ENCODE data around the gene ASF1B. TPM values are rescaled to one million over a fixed set of nuclear protein-coding genes. Genes with fewer than 3 reads are reported as not detected.

Gene ASF1B
- total RNA-seq, 1 experiment from 2014 or later = 54.6 TPM

DNA sequence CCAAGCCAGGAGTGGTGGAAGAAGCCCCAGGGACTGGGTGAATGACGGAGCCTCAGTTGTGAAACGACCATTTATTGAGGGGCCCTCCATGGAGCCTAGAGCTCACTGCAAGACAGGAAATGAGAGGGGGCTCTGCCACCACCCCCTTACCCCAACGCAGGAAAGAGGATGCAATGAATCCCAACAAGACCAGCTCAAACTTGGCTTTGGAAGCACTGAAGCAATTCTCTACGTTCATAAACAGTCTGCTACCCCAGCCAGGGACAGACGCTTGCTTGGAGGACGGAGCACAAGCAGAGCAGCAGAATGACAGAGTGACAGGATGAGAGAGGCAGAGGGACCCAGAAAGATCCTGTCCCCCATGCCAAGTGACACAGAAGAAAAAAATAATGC lies 19.9 kb downstream of the ASF1B start:
- Histone ChIP-seq H3K27me3 (replicated peaks; ENCODE audit: insufficient read depth, low read depth, low read length, poor library complexity) (no peaks in the 10 kb centered on the region), H3K36me3 (ENCODE audit: insufficient read depth, low read length, poor library complexity, severe bottlenecking) (no peaks in the 10 kb centered on the region), H3K4me3 (ENCODE audit: low read depth, low read length, poor library complexity, severe bottlenecking) (peak overlapping the region; percentile 78), H3K9me3 (ENCODE audit: low read depth, low read length, poor library complexity, severe bottlenecking) (no peaks in the 10 kb centered on the region), H3K27ac (ENCODE audit: low read depth, low read length, poor library complexity, severe bottlenecking) (peak overlapping the region; percentile 14), H3K4me1 (ENCODE audit: insufficient read depth, low read length, poor library complexity, severe bottlenecking) (peaks cover 24% of the 10 kb centered on the region)
- POLR2A ChIA-PET (ENCODE audit: low non-redundant PET) = no interaction called here
- CTCF ChIA-PET = no interaction called here
- no TSS peak for BruUV-seq (replicated peaks)
- TF ChIP-seq, protein P1, sequence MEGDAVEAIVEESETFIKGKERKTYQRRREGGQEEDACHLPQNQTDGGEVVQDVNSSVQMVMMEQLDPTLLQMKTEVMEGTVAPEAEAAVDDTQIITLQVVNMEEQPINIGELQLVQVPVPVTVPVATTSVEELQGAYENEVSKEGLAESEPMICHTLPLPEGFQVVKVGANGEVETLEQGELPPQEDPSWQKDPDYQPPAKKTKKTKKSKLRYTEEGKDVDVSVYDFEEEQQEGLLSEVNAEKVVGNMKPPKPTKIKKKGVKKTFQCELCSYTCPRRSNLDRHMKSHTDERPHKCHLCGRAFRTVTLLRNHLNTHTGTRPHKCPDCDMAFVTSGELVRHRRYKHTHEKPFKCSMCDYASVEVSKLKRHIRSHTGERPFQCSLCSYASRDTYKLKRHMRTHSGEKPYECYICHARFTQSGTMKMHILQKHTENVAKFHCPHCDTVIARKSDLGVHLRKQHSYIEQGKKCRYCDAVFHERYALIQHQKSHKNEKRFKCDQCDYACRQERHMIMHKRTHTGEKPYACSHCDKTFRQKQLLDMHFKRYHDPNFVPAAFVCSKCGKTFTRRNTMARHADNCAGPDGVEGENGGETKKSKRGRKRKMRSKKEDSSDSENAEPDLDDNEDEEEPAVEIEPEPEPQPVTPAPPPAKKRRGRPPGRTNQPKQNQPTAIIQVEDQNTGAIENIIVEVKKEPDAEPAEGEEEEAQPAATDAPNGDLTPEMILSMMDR (conservative IDR thresholded peaks at IDR 0.05; ENCODE audit: low read depth, low read length) = no peak
- TF ChIP-seq EZH2 (IDR thresholded peaks at IDR 0.05; ENCODE audit: borderline replicate concordance, low read depth, low read length, poor library complexity, severe bottlenecking) = no peak
- intact Hi-C loops (cut with micrococcal nuclease; ENCODE audit: unreplicated experiment) = no loop called here
- DNase-seq (ENCODE audit: low spot score) = no peak

DNA sequence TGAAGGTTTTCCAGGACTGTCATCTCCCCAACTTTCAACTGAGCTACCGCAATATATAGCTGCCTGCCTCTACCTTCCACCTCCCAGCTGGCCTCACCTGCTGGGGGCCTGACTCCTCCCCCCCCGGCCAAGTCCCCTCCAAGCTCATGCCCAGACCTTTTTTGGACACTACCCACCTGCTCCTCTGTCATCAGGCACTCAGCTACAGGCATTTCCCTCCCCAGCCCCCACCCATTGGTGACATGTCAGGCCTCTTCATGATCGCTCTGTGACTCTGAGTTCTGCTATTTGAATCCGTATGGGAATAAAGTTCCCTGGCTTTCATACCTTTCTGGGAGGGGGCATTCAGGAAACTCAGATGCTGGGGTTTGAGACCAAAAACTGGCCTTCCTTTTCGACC lies 20.6 kb downstream of the ASF1B start:
- Histone ChIP-seq H3K9me3 (ENCODE audit: low read depth, low read length, poor library complexity, severe bottlenecking) (no peaks in the 10 kb centered on the region), H3K4me1 (ENCODE audit: insufficient read depth, low read length, poor library complexity, severe bottlenecking) (peaks cover 24% of the 10 kb centered on the region), H3K27me3 (replicated peaks; ENCODE audit: insufficient read depth, low read depth, low read length, poor library complexity) (no peaks in the 10 kb centered on the region), H3K36me3 (ENCODE audit: insufficient read depth, low read length, poor library complexity, severe bottlenecking) (no peaks in the 10 kb centered on the region), H3K4me3 (ENCODE audit: low read depth, low read length, poor library complexity, severe bottlenecking) (no peak overlapping the region), H3K27ac (ENCODE audit: low read depth, low read length, poor library complexity, severe bottlenecking) (no peak overlapping the region)
- DNase-seq (ENCODE audit: low spot score) = no peak
- no peak for TF ChIP-seq EZH2 (IDR thresholded peaks at IDR 0.05; ENCODE audit: borderline replicate concordance, low read depth, low read length, poor library complexity, severe bottlenecking)
- TF ChIP-seq, protein P1 (conservative IDR thresholded peaks at IDR 0.05; ENCODE audit: low read depth, low read length) = no peak
- ChIA-PET POLR2A (ENCODE audit: low non-redundant PET) (interaction anchor here (0.6 kb wide), 1 partner anchor 263 kb away, joined by 3 read pairs; no protein-coding TSS in a partner anchor), CTCF (interaction anchor here (0.5 to 0.6 kb wide), 3 partner anchors 13 to 276 kb away, joined by 3 to 11 read pairs (median 3); no protein-coding TSS in a partner anchor)
- intact Hi-C loops (cut with micrococcal nuclease; ENCODE audit: unreplicated experiment) = no loop called here
- BruUV-seq (replicated peaks) = no TSS peak

DNA sequence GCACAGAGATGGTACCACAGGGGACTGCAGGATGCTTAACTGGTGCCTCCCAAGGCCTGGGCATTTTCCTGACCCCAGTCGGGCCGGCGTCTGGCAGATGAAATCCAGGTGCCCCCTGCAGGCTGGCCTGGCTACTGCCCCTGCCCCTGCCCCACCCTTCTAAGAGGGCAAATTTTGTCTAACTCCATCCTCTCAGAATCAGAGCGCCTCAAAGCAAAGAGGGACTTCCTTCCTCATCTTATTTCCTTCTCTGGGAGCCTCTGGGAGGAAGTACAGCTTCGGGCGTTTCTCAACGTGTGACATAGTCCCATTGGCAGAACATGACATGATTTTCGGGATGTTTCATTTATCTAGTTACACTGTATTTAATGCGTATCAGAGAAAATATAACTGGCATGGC lies 21.5 kb downstream of the ASF1B start:
- H3K4me1 ChIP-seq (ENCODE audit: insufficient read depth, low read length, poor library complexity, severe bottlenecking) = peaks cover 24% of the 10 kb centered on the region
- no peak for DNase-seq (ENCODE audit: low spot score)
- no peak overlapping the region for H3K4me3 ChIP-seq (ENCODE audit: low read depth, low read length, poor library complexity, severe bottlenecking)
- TF ChIP-seq, protein P1 (conservative IDR thresholded peaks at IDR 0.05; ENCODE audit: low read depth, low read length) = peak; percentile 46
- TF ChIP-seq EZH2 (IDR thresholded peaks at IDR 0.05; ENCODE audit: borderline replicate concordance, low read depth, low read length, poor library complexity, severe bottlenecking) = no peak
- H3K27me3 ChIP-seq (replicated peaks; ENCODE audit: insufficient read depth, low read depth, low read length, poor library complexity) = no peaks in the 10 kb centered on the region
- CTCF ChIA-PET = no interaction called here
- POLR2A ChIA-PET (ENCODE audit: low non-redundant PET) = interaction anchor here (0.6 kb wide), 1 partner anchor 264 kb away, joined by 3 read pairs; no protein-coding TSS in a partner anchor
- H3K36me3 ChIP-seq (ENCODE audit: insufficient read depth, low read length, poor library complexity, severe bottlenecking) = no peaks in the 10 kb centered on the region
- intact Hi-C loops (cut with micrococcal nuclease; ENCODE audit: unreplicated experiment) = no loop called here
- no peak overlapping the region for H3K27ac ChIP-seq (ENCODE audit: low read depth, low read length, poor library complexity, severe bottlenecking)
- BruUV-seq (replicated peaks) = no TSS peak
- no peaks in the 10 kb centered on the region for H3K9me3 ChIP-seq (ENCODE audit: low read depth, low read length, poor library complexity, severe bottlenecking)
